ENCODE measurements around the gene TMEM182. TPM values are rescaled to one million over a fixed set of nuclear protein-coding genes. Genes with fewer than 3 reads are reported as not detected.

The TMEM182 gene
- total RNA-seq, 1 donor from 2014 or later = 5.8 TPM

DNA sequence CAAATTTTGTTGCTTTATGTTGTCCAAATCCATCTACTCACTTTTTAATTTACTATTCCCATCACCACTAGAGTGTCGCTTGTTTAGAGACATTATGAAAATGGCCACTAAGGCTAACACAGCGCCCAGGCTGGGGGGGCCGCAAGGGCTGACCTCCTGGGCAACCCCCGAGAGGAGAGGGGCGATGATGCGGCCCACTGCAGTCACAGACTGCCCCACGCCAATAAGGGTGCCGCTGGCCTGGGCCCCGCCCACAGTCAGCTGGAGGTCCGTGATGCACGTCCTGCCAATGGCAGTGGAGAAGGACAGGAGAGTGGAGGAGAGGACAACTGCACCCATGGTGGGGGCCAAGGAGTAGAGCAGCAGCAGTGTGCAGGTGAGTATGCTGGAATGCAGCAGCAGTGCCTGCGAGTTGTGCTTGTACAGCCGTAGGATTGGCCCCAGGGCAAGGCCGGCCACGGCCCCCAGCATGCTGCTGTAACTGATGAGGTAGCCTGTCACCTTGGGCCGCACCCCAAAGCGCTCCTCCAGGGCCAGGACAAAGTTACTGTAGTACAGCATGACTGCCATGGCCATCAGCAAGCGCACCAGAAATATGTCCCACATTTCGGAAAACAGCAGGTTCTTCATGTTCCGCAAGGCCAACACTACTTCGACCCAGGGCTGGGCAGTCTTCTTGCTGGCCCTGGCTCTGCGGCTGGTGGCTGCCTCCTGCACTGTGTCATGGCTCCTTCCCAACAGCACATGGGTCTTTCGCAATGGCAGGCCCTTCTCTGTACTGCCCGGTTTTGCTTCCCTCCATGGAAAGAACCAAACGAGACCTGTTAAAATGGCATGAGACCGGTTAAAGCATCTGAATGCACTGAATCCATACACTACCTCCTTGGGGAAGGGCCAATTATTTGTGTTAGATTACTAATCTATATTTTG is 43.2 kb upstream of the TMEM182 start:
- H3K4me3 ChIP-seq (ENCODE audit: insufficient read depth, low read depth, low read length) = no peak overlapping the region
- Mint-ChIP-seq H3K4me1 (ENCODE audit: low read depth, unreplicated experiment) (peaks cover 12% of the 10 kb centered on the region), H3K4me3 (ENCODE audit: unreplicated experiment) (no peak overlapping the region), H3K27me3 (ENCODE audit: low read depth, unreplicated experiment) (no peaks in the 10 kb centered on the region), H3K9me3 (ENCODE audit: unreplicated experiment) (no peaks in the 10 kb centered on the region), H3K27ac (ENCODE audit: unreplicated experiment) (no peak overlapping the region), H3K36me3 (ENCODE audit: low read depth, unreplicated experiment) (peaks cover 23% of the 10 kb centered on the region)
- no peak overlapping the region for H3K9ac ChIP-seq (ENCODE audit: low read length)
- no peak overlapping the region for H3K27ac ChIP-seq (ENCODE audit: low read depth, low read length)
- H3K4me2 ChIP-seq (ENCODE audit: low read length) = no peak overlapping the region
- H3K27me3 ChIP-seq (ENCODE audit: insufficient read depth, low read length) = no peaks in the 10 kb centered on the region
- H3K4me1 ChIP-seq (ENCODE audit: insufficient read depth, low read length) = no peaks in the 10 kb centered on the region
- H3K79me2 ChIP-seq (ENCODE audit: insufficient read depth, low read length) = no peaks in the 10 kb centered on the region
- H3K36me3 ChIP-seq (ENCODE audit: insufficient read depth, low read length) = peaks cover 7% of the 10 kb centered on the region
- H2AFZ ChIP-seq (ENCODE audit: low read depth, low read length) = no peak overlapping the region
- no peak for DNase-seq (ENCODE audit: low read depth)
- H4K20me1 ChIP-seq (ENCODE audit: insufficient read depth, low read length) = no peaks in the 10 kb centered on the region
- H3K9me3 ChIP-seq (ENCODE audit: insufficient read depth, low read depth, low read length) = no peaks in the 10 kb centered on the region
- FAIRE-seq = no peak
- TF ChIP-seq EZH2 (IDR thresholded peaks at IDR 0.05; ENCODE audit: insufficient read depth, low read length) = no peak
- TF ChIP-seq, protein P1, sequence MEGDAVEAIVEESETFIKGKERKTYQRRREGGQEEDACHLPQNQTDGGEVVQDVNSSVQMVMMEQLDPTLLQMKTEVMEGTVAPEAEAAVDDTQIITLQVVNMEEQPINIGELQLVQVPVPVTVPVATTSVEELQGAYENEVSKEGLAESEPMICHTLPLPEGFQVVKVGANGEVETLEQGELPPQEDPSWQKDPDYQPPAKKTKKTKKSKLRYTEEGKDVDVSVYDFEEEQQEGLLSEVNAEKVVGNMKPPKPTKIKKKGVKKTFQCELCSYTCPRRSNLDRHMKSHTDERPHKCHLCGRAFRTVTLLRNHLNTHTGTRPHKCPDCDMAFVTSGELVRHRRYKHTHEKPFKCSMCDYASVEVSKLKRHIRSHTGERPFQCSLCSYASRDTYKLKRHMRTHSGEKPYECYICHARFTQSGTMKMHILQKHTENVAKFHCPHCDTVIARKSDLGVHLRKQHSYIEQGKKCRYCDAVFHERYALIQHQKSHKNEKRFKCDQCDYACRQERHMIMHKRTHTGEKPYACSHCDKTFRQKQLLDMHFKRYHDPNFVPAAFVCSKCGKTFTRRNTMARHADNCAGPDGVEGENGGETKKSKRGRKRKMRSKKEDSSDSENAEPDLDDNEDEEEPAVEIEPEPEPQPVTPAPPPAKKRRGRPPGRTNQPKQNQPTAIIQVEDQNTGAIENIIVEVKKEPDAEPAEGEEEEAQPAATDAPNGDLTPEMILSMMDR (IDR thresholded peaks at IDR 0.05; ENCODE audit: insufficient read depth, low read depth, low read length) = no peak

DNA sequence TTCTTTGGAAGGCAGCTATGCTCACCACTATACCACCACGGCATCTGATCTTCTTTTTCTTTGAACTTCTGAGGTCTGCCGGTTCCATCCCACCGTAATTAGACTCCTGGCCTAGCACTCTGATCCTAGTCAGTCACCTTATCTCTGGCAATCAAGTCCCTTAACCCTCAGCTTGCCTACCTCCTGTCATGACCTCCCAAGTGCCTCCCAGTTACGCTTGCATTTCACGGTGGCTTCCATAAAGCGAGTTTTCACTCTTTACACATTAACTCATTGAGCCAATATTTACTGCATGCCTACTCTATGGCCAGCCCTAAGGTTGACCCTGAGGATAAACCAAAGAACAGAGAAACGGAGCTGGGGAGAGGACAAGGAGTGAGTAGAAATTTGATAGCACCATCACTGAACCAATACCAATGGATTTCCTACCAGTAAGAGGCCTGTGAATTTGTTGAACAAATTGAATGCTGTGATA is 37.8 kb upstream of the TMEM182 start:
- Mint-ChIP-seq H3K9me3 (ENCODE audit: unreplicated experiment) (peaks cover 2% of the 10 kb centered on the region), H3K36me3 (ENCODE audit: low read depth, unreplicated experiment) (peaks cover 22% of the 10 kb centered on the region), H3K27me3 (ENCODE audit: low read depth, unreplicated experiment) (no peaks in the 10 kb centered on the region), H3K27ac (ENCODE audit: unreplicated experiment) (no peak overlapping the region), H3K4me1 (ENCODE audit: low read depth, unreplicated experiment) (peaks cover 8% of the 10 kb centered on the region), H3K4me3 (ENCODE audit: unreplicated experiment) (no peak overlapping the region)
- H3K27ac ChIP-seq (ENCODE audit: low read depth, low read length) = no peak overlapping the region
- H3K79me2 ChIP-seq (ENCODE audit: insufficient read depth, low read length) = no peaks in the 10 kb centered on the region
- TF ChIP-seq EZH2 (IDR thresholded peaks at IDR 0.05; ENCODE audit: insufficient read depth, low read length) = no peak
- TF ChIP-seq, protein P1 (IDR thresholded peaks at IDR 0.05; ENCODE audit: insufficient read depth, low read depth, low read length) = no peak
- peaks cover 12% of the 10 kb centered on the region for H3K36me3 ChIP-seq (ENCODE audit: insufficient read depth, low read length)
- H3K4me3 ChIP-seq (ENCODE audit: insufficient read depth, low read depth, low read length) = no peak overlapping the region
- DNase-seq (ENCODE audit: low read depth) = no peak
- H4K20me1 ChIP-seq (ENCODE audit: insufficient read depth, low read length) = no peaks in the 10 kb centered on the region
- no peak overlapping the region for H3K9ac ChIP-seq (ENCODE audit: low read length)
- no peaks in the 10 kb centered on the region for H3K9me3 ChIP-seq (ENCODE audit: insufficient read depth, low read depth, low read length)
- H3K4me1 ChIP-seq (ENCODE audit: insufficient read depth, low read length) = no peaks in the 10 kb centered on the region
- H3K4me2 ChIP-seq (ENCODE audit: low read length) = no peak overlapping the region
- H2AFZ ChIP-seq (ENCODE audit: low read depth, low read length) = no peak overlapping the region
- no peaks in the 10 kb centered on the region for H3K27me3 ChIP-seq (ENCODE audit: insufficient read depth, low read length)
- FAIRE-seq = no peak

DNA sequence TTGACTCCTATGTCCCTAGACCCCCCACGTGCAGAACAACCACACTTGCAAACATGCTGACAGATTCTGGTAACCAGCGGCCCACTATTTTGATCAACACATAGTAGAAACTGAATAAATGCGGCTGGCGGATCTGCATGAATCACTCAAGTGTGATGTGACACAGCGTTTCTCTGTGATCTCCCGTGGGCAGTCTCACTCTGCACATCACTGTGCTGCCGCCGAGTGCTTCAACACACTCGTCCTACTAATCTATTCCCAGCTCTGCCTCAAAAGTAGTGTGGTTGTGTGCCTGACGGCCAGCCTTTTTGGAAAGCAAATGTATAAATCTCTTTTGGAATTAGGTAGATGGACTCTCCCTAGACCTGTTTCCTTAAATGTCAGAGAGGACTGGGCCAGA is 37.3 kb upstream of the TMEM182 start:
- DNase-seq (ENCODE audit: low read depth) = no peak
- H3K27ac Mint-ChIP-seq (ENCODE audit: unreplicated experiment) = no peak overlapping the region
- peaks cover 2% of the 10 kb centered on the region for H3K9me3 Mint-ChIP-seq (ENCODE audit: unreplicated experiment)
- Histone ChIP-seq H3K36me3 (ENCODE audit: insufficient read depth, low read length) (peaks cover 12% of the 10 kb centered on the region), H3K79me2 (ENCODE audit: insufficient read depth, low read length) (no peaks in the 10 kb centered on the region), H3K27ac (ENCODE audit: low read depth, low read length) (no peak overlapping the region), H3K9me3 (ENCODE audit: insufficient read depth, low read depth, low read length) (no peaks in the 10 kb centered on the region), H3K9ac (ENCODE audit: low read length) (no peak overlapping the region), H3K4me3 (ENCODE audit: insufficient read depth, low read depth, low read length) (no peak overlapping the region), H4K20me1 (ENCODE audit: insufficient read depth, low read length) (no peaks in the 10 kb centered on the region), H3K4me2 (ENCODE audit: low read length) (no peak overlapping the region), H3K27me3 (ENCODE audit: insufficient read depth, low read length) (no peaks in the 10 kb centered on the region), H3K4me1 (ENCODE audit: insufficient read depth, low read length) (no peaks in the 10 kb centered on the region), H2AFZ (ENCODE audit: low read depth, low read length) (no peak overlapping the region)
- peaks cover 22% of the 10 kb centered on the region for H3K36me3 Mint-ChIP-seq (ENCODE audit: low read depth, unreplicated experiment)
- no peak overlapping the region for H3K4me3 Mint-ChIP-seq (ENCODE audit: unreplicated experiment)
- FAIRE-seq = no peak
- no peaks in the 10 kb centered on the region for H3K27me3 Mint-ChIP-seq (ENCODE audit: low read depth, unreplicated experiment)
- peaks cover 8% of the 10 kb centered on the region for H3K4me1 Mint-ChIP-seq (ENCODE audit: low read depth, unreplicated experiment)
- TF ChIP-seq, protein P1 (IDR thresholded peaks at IDR 0.05; ENCODE audit: insufficient read depth, low read depth, low read length) = no peak
- no peak for TF ChIP-seq EZH2 (IDR thresholded peaks at IDR 0.05; ENCODE audit: insufficient read depth, low read length)

All from astrocyte (in vitro differentiated cells and primary cell).